IgD-negative memory B cell (primary cell): ENCODE results near the gene KDM3A. TPM values are rescaled to one million over a fixed set of nuclear protein-coding genes. Genes with fewer than 3 reads are reported as not detected.
"Not testable (repeated sequence)": the region's sequence is repeated elsewhere in the genome, so short reads cannot be mapped to it uniquely, and the experiment has no call there.

Experiments
- H3K27ac Mint-ChIP-seq, 3 donors: one replicate each; pipeline ENCODE4 v1.8.0; 2020 to 2022; ENCODE audit warnings: mild to moderate bottlenecking in 3 of 3, mixed read lengths in 3 of 3, moderate library complexity in 1 of 3
- H3K27me3 Mint-ChIP-seq: one replicate; pipeline ENCODE4 v1.8.0; 2021; ENCODE audit warnings: mixed read lengths
- H3K36me3 Mint-ChIP-seq: one replicate; pipeline ENCODE4 v1.8.0; 2020; ENCODE audit warnings: mild to moderate bottlenecking, mixed read lengths
- H3K4me1 Mint-ChIP-seq, 3 donors: one replicate each; pipeline ENCODE4 v1.8.0; 2020 to 2022; ENCODE audit warnings: mixed read lengths in 3 of 3, mild to moderate bottlenecking in 1 of 3
- H3K4me3 Mint-ChIP-seq, 4 donors: one replicate each; pipeline ENCODE4 v1.8.0; 2020 to 2022; ENCODE audit warnings: mild to moderate bottlenecking in 4 of 4, mixed read lengths in 4 of 4, moderate library complexity in 3 of 4
- H3K9me3 Mint-ChIP-seq, 3 donors: one replicate each; pipeline ENCODE4 v1.8.0; 2020 to 2021; ENCODE audit warnings: mixed read lengths in 3 of 3, mild to moderate bottlenecking in 1 of 3
- polyA plus RNA-seq: library from polyadenylated mRNA; unstranded; fragments of 300-500 nt; fragmentation: Illumina TruSeq; gene quantifications from one replicate; pipeline ENCODE4 v1.2.3, GENCODE V29; 2021

Gene KDM3A
- polyA plus RNA-seq, 1 donor from 2014 or later: 14.2 TPM

DNA sequence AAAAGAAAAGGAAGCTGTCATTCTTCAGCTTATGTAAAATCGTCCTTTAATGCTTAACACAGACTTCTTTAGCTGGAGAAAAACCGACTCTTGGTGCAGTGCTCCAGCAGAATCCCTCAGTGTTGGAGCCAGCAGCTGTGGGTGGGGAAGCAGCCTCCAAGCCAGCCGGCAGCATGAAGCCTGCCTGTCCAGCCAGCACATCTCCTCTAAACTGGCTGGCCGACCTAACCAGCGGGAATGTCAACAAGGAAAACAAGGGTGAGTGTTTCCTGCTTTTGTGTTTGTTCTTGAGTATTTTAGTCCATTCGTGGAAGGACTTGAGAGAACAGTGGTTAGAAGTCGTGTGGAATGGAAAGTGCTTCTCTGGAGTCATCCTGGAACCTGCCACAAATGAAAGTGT, 38.9 kb downstream of the KDM3A start:
- Mint-ChIP-seq H3K27me3 (no peaks in the 10 kb centered on the region), H3K27ac (peak overlapping the region in 1 of 3 donors; percentile 46), H3K4me3 (no peak overlapping the region), H3K4me1 (no peaks in the 10 kb centered on the region), H3K9me3 (no peaks in the 10 kb centered on the region), H3K36me3 (peaks cover 4% of the 10 kb centered on the region)

DNA sequence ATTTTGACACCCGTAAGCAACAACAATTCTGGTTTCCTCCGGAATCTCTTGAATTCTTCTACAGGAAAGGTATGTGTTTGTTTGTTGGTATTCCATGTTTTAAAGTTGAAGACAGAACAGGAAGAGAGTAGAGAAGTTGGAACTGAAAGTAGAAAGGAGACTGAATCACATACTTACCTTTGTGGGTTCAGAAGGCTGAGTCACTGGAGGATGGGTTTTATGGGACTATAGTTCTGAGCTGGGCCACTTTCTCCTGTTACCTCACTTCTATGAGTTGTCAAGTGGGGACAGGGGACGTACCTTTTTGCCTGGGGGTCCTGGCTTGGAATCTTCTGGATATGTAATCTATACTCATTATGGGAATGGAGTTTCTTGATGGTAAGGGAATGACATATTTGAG, 40.9 kb downstream of the KDM3A start:
- Mint-ChIP-seq H3K4me1 (no peaks in the 10 kb centered on the region), H3K4me3 (no peak overlapping the region), H3K27ac (peak overlapping the region in 1 of 3 donors; percentile 64), H3K36me3 (peaks cover 4% of the 10 kb centered on the region), H3K9me3 (no peaks in the 10 kb centered on the region), H3K27me3 (no peaks in the 10 kb centered on the region)

DNA sequence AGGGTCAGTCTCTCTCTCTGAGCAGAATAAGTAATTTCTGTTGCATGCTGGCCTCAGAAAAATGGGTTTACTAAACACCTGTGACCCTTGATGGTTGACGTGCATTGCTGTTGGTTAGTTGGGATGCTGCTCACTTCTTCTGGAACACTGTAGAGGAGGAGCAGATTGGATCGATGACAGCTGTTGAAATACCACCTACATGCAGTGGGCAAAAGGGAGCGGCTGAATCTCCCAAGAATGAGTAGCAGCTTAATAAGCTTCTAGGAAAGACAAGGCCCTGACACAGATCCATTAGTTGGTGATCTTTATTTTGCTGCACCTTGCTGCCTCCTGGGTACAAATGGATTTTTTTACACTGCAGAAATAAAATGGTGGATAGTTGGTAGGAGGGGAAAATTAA, 43.2 kb downstream of the KDM3A start:
- Mint-ChIP-seq H3K4me1 (no peaks in the 10 kb centered on the region), H3K4me3 (no peak overlapping the region), H3K36me3 (peaks cover 10% of the 10 kb centered on the region), H3K27me3 (no peaks in the 10 kb centered on the region), H3K9me3 (no peaks in the 10 kb centered on the region), H3K27ac (no peak overlapping the region)

DNA sequence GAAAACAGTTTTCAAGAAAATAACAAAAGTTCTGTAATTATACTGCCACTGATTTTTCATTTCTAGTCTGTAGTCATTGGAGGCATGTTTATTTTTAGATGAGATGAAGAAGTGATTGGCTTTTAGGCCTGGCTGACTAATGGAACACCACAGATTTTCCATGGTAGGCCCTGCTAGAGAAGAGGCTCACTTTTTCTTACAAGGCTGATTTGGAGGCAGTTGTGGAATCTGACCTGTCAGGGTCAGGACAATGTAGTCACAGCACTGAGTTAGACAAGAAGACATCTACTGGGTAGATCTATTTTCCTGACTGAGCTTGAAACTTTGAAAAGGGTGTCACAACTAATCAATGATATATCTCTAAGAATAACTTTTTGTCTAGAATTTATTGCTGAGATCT, 43.9 kb downstream of the KDM3A start:
- no peaks in the 10 kb centered on the region for H3K27me3 Mint-ChIP-seq
- H3K27ac Mint-ChIP-seq: peak overlapping the region in 2 of 3 donors; percentile 12 to 57
- no peaks in the 10 kb centered on the region for H3K4me1 Mint-ChIP-seq
- H3K36me3 Mint-ChIP-seq: peaks cover 12% of the 10 kb centered on the region
- no peak overlapping the region for H3K4me3 Mint-ChIP-seq
- no peaks in the 10 kb centered on the region for H3K9me3 Mint-ChIP-seq

DNA sequence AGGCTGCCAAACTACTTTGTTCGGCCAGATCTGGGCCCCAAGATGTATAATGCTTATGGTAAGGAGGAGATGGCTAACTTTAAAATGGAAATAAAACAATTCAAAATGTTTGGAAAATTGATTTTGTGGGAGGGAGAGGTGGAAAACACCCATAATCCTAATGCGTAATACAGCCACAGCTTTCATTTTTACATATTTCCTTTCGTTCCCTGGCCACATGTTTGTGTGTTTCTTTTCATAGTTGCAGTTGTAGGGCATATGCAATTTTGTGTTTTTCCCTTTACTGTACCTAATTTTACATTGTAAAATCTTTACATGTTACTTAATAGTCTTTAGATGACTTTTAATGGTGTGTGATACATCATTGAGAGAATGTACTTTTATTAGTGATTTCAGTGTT, 44.6 kb downstream of the KDM3A start:
- Mint-ChIP-seq H3K27me3 (no peaks in the 10 kb centered on the region), H3K4me1 (no peaks in the 10 kb centered on the region), H3K9me3 (no peaks in the 10 kb centered on the region), H3K36me3 (peaks cover 8% of the 10 kb centered on the region), H3K27ac (peak overlapping the region in 1 of 3 donors; percentile 57), H3K4me3 (no peak overlapping the region)

DNA sequence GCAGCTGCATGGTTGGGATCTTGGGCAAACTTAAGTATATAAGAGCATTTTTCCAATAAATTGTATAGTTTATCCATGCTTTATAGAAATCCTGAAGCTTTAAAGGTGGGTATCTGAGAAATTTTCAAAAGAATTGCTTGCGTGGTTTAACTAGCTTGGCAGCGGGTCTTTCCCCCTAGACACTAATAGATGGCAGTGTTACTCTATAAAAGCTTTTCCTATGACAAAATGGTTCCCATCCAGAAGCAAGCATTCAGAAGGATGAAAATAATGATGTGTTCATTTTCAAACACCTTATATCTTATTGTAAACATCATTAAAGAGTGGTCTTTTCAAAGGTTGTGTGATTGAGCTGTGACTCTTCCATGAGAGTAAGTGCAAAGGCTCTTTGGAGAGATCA, 45.9 kb downstream of the KDM3A start:
- H3K4me1 Mint-ChIP-seq: no peaks in the 10 kb centered on the region
- no peaks in the 10 kb centered on the region for H3K9me3 Mint-ChIP-seq
- no peak overlapping the region for H3K4me3 Mint-ChIP-seq
- no peaks in the 10 kb centered on the region for H3K27me3 Mint-ChIP-seq
- H3K27ac Mint-ChIP-seq: no peak overlapping the region
- peaks cover 8% of the 10 kb centered on the region for H3K36me3 Mint-ChIP-seq

DNA sequence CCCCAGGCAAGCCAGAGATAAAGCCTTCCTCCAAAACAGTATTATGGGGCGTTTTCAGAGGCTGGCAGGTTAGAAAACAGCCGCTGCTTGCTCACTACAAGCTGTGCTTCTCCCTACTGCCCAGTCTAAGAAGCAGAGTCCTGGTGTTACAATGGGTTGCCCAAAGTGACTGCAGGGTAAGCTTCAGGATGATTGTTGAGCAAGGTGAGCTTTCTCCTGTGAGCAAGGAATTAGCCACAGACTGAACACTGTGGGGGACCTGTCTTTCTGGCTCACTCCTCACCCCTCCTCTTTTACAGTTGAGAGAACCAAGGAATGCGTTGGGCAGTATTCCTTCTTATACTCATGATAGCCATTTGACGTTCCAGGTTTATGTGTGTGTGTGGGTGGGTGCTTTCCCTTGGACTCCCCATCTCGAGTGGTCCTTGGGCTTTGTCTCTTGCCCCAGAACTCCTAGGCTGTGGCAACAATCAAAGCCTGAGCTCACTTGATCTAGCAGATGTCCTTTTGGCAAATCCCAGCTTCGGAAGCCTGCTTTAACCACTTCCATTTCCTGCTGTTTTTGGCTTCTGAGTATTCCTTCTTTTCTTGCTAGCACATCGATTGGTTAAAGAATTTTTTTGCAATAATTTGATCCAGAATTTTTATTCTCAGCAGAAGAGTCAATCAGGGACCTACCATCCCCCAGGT, 47.5 kb downstream of the KDM3A start:
- no peaks in the 10 kb centered on the region for H3K9me3 Mint-ChIP-seq

DNA sequence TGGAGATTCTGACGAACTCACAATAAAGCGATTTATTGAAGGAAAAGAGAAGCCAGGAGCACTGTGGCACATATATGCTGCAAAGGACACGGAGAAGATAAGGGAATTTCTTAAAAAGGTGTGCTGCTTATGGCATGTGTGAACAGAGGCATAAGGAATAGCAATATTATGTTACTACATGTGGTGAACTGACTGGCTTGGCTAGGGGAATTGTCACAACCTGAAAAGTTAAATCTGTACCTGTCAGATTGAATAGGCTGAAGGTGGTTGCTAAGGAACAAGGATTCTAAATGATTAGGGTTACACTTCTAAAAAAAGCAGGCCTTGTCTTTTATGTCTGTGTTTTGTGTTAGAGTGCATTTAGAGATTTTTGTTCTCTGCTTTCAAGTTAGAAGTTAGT, 48.4 kb downstream of the KDM3A start:
- no peaks in the 10 kb centered on the region for H3K27me3 Mint-ChIP-seq
- H3K4me1 Mint-ChIP-seq: peaks cover 0 to 2% (median 0%) of the 10 kb centered on the region in 3 donors
- peak overlapping the region in 1 of 3 donors; percentile 50 for H3K27ac Mint-ChIP-seq
- peak overlapping the region in 1 of 4 donors; percentile 32 for H3K4me3 Mint-ChIP-seq
- H3K9me3 Mint-ChIP-seq: no peaks in the 10 kb centered on the region
- H3K36me3 Mint-ChIP-seq: peaks cover 8% of the 10 kb centered on the region

More for the DNA sequence above, 47.5 kb downstream of the KDM3A start:
- peaks cover 8% of the 10 kb centered on the region for H3K36me3 Mint-ChIP-seq
- H3K4me1 Mint-ChIP-seq: peaks cover 0 to 2% (median 0%) of the 10 kb centered on the region in 3 donors
- H3K27me3 Mint-ChIP-seq: no peaks in the 10 kb centered on the region
- no peak overlapping the region for H3K27ac Mint-ChIP-seq
- H3K4me3 Mint-ChIP-seq: no peak overlapping the region

DNA sequence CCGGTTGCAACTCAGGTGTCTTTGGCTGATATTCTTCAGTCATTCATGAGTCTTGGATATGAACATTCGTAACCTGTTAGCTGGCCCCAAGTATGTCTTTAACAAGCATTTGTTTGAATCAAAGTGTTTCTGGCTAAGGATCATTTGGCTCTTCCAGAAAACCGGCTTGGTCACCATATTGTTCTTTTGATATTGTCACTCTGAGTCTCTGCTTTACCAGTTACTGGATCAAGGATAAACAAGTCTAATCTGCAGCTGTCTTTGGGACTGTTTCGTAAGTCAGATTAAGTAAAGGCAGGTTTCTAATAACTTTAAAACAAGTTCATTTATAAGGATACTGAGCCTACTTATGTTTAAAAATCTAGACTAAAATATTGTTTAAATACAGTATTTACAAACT, 49.1 kb downstream of the KDM3A start:
- H3K9me3 Mint-ChIP-seq: no peaks in the 10 kb centered on the region
- no peaks in the 10 kb centered on the region for H3K27me3 Mint-ChIP-seq
- peak overlapping the region in 1 of 3 donors; percentile 10 for H3K27ac Mint-ChIP-seq
- H3K4me1 Mint-ChIP-seq: peaks cover 0 to 2% (median 0%) of the 10 kb centered on the region in 3 donors
- no peak overlapping the region for H3K4me3 Mint-ChIP-seq
- peaks cover 12% of the 10 kb centered on the region for H3K36me3 Mint-ChIP-seq

DNA sequence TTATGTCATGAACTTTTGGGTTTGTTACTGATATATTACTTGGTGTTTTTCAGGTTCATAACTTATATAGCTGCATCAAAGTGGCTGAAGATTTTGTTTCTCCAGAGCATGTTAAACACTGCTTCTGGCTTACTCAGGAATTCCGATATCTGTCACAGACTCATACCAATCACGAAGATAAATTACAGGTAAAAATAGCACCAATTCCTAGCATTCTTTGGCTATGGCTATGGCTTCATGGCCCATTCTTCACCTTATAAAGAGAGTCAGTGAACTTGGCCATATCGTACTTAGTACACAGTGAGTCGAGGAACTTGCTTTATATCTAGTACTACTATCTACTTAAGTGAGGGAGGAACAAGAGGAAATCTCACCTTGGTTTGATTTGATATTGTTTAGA, 49.9 kb downstream of the KDM3A start:
- H3K4me3 Mint-ChIP-seq: no peak overlapping the region
- H3K27ac Mint-ChIP-seq: no peak overlapping the region
- H3K9me3 Mint-ChIP-seq: peaks cover 0 to 6% (median 4%) of the 10 kb centered on the region in 3 donors
- H3K4me1 Mint-ChIP-seq: peaks cover 0 to 2% (median 0%) of the 10 kb centered on the region in 3 donors
- H3K27me3 Mint-ChIP-seq: no peaks in the 10 kb centered on the region
- H3K36me3 Mint-ChIP-seq: peaks cover 15% of the 10 kb centered on the region

DNA sequence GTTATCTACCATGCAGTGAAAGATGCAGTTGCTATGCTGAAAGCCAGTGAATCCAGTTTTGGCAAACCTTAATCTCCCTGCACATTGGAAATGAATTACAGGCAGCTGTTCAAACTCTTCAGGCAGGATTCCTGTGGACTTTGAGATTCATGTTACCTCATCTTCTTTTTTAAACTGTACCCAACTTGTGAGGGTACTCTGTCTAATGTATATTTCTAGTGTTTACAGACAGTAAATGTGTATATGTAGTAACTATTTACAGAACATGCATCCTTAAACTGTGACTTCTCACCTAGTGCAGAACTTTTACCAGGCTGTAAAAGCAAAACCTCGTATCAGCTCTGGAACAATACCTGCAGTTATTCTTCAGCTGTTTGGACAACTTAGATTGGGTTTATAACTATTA, 50.9 kb downstream of the KDM3A start:
- Mint-ChIP-seq H3K36me3 (peaks cover 21% of the 10 kb centered on the region), H3K9me3 (peaks cover 0 to 6% (median 5%) of the 10 kb centered on the region in 3 donors), H3K4me3 (no peak overlapping the region), H3K27ac (no peak overlapping the region), H3K27me3 (no peaks in the 10 kb centered on the region), H3K4me1 (peaks cover 0 to 4% (median 2%) of the 10 kb centered on the region in 3 donors)

DNA sequence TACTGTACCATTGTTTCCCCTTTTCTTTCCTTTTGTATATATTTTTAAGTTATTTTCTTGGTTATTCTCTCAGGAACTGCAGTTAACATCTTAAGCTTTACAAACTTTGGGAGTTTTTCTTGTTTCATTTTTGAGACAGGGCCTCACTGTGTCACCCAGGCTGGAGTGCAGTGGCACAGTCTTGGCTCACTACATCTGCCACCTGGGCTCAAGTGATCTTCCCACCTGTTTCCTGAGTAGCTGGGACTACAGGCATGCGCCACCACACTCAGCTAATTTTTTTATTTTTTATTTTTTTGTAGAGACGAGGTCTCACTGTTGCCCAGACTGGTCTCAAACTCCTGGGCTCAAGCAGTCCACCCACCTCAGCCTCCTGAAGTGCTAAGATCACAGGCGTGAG, 55.2 kb downstream of the KDM3A start:
- H3K4me3 Mint-ChIP-seq, H3K27me3 Mint-ChIP-seq: not testable (repeated sequence)
- H3K9me3 Mint-ChIP-seq: peaks cover 15 to 24% (median 18%) of the 10 kb centered on the region in 3 donors

DNA sequence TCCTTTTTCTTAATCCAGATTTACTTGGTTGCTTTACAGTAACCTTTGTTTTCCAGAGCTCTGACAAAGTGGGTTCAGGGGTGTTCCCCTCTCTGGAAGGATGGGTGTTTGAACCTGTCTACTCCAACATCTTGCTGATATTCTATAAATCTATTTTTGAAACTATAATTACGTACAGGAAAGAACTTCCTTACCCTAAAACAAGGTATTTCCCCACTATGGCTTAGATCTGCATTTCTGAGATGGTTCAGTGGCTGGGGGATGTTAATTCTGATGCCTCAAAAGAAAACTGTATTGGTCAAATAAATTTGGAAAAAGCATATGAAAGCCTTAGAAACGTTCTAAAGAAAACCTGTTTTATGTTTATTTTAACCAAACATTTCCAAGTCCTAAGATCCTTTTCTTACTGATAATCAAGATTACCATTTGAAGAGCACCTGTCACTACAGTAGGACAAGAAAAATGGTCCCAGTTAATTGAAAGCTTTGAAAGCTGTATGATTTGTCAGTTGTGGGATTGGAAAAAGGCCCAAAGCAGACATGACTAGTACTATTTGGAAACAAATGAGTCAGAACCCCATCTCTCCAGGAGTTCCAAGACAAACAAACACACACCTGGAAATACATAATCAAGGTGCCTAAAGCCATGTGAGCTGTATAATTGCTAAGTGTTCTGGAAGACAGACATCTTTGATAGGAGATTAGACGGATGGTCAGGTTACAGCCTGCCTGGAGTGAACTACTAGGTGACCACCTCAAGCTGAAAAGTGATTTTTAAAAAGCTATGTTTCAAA, 57.5 kb downstream of the KDM3A start:
- Mint-ChIP-seq H3K4me3 (no peak overlapping the region), H3K27ac (no peak overlapping the region), H3K4me1 (peaks cover 0 to 6% (median 5%) of the 10 kb centered on the region in 3 donors), H3K36me3 (peaks cover 49% of the 10 kb centered on the region), H3K27me3 (no peaks in the 10 kb centered on the region), H3K9me3 (peaks cover 16 to 37% (median 21%) of the 10 kb centered on the region in 3 donors)

More for the DNA sequence above, 55.2 kb downstream of the KDM3A start:
- not testable (repeated sequence) for H3K4me1 Mint-ChIP-seq
- Mint-ChIP-seq H3K27ac (peak overlapping the region in 1 of 3 donors; percentile 39), H3K36me3 (peaks cover 39% of the 10 kb centered on the region)

DNA sequence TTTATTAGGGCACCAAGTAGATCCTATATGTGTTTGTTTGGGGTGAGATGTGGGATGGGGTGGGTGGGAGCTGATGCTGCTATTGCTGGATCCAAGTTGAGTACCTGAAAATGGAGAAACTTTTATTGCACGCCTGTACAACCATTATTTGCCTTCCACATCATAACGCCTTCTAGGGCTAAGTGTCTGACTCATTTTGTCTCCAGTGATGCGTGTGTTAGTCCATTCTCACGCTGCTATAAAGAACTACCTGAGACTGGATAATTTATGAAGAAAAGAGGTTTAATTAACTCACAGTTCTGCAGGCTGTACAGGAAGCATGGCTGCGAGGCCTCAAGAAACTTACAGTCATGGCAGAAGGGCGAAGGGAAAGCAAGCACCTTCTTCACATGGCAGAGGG, 58.2 kb downstream of the KDM3A start:
- H3K36me3 Mint-ChIP-seq: peaks cover 54% of the 10 kb centered on the region
- peaks cover 16 to 42% (median 23%) of the 10 kb centered on the region in 3 donors for H3K9me3 Mint-ChIP-seq
- H3K27me3 Mint-ChIP-seq: no peaks in the 10 kb centered on the region
- H3K4me1 Mint-ChIP-seq: peaks cover 0 to 6% (median 5%) of the 10 kb centered on the region in 3 donors
- H3K4me3 Mint-ChIP-seq: no peak overlapping the region
- H3K27ac Mint-ChIP-seq: no peak overlapping the region

DNA sequence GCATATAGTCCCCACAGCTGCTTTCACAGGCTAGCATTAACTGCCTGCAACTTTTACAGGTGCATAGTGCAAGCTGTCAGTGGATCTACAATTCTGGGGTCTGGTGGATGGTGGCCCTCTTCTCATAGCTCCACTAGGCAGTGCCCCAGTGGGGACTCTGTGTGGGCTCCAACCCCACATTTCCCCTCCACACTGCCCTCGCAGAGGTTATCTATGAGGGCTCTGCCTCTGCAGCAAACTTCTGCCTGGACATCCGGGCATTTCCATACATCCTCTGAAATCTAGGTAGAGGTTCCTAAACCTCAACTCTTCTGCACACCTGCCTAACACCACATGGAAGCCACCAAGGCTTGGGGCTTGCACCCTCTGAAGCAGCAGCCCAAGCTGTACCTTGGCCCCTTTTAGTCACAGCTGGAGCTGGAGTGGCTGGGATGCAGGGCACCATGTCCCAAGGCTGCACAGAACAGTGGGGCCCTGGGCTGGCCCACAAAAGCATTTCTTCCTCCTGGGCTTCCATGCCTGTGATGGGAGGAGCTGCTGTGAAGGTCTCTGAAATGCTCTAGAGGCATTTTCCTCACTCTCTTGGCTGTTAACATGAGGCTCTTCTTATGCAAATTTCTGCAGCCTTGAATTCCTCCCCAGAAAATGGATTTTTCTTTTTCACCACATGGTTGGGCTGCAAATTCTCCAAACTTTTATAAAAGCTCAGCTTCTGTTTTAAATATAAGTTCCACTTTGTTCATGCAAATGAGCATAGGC, 59.3 kb downstream of the KDM3A start:
- Mint-ChIP-seq H3K27ac (no peak overlapping the region), H3K27me3 (no peaks in the 10 kb centered on the region), H3K36me3 (peaks cover 54% of the 10 kb centered on the region), H3K4me3 (peak overlapping the region in 2 of 4 donors; percentile 43 to 65), H3K9me3 (peaks cover 17 to 41% (median 25%) of the 10 kb centered on the region in 3 donors), H3K4me1 (peaks cover 0 to 6% (median 5%) of the 10 kb centered on the region in 3 donors)
